H9 (cell line): Measurements from ENCODE around the gene FAM43A. TPM values are rescaled to one million over a fixed set of nuclear protein-coding genes. Genes with fewer than 3 reads are reported as not detected.
A peak's percentile ranks its signal among the peaks of the same experiment; 100 is the strongest.

Experiments
- DNase-seq: peaks from one replicate; pipeline ENCODE4 v3.0.0-alpha.2; 2017
- H2AFZ ChIP-seq: one replicate; pipeline ENCODE4 v1.6.1; 2013; ENCODE audit warnings: mild to moderate bottlenecking, low read length, control low read depth, moderate library complexity
- H2AK5ac ChIP-seq: 2 replicates; pipeline ENCODE4 v1.6.1; 2013; ENCODE audit warnings: low read length, control low read depth, mixed read lengths; ENCODE audit not compliant: insufficient read length
- H2BK120ac ChIP-seq: one replicate; pipeline ENCODE4 v1.6.1; 2013; ENCODE audit warnings: low read depth, mild to moderate bottlenecking, low read length, control low read depth, inconsistent platforms; ENCODE audit not compliant: poor library complexity, severe bottlenecking
- H2BK12ac ChIP-seq: 2 replicates; pipeline ENCODE4 v1.6.1; 2013; ENCODE audit warnings: low read length, control low read depth, mixed read lengths, low read depth; ENCODE audit not compliant: insufficient read length
- H2BK15ac ChIP-seq: 2 replicates; pipeline ENCODE4 v1.6.1; 2013; ENCODE audit warnings: low read depth, low read length, control low read depth
- H2BK20ac ChIP-seq: one replicate; pipeline ENCODE4 v1.6.1; 2013; ENCODE audit warnings: low read depth, mild to moderate bottlenecking, low read length, control low read depth, inconsistent platforms; ENCODE audit not compliant: poor library complexity, severe bottlenecking
- H2BK5ac ChIP-seq: 2 replicates; pipeline ENCODE4 v1.6.1; 2013; ENCODE audit warnings: low read length, control low read depth, mixed read lengths; ENCODE audit not compliant: insufficient read length
- H3K14ac ChIP-seq: 2 replicates; pipeline ENCODE4 v1.6.1; 2013; ENCODE audit warnings: low read length, control low read depth; ENCODE audit not compliant: insufficient read depth
- H3K18ac ChIP-seq: 2 replicates; pipeline ENCODE4 v1.6.1; 2013; ENCODE audit warnings: low read depth, mild to moderate bottlenecking, mixed read lengths, low read length, control low read depth; ENCODE audit not compliant: insufficient read length
- H3K23ac ChIP-seq: 2 replicates; pipeline ENCODE4 v1.6.1; 2013; ENCODE audit warnings: low read length, control low read depth, mixed read lengths, low read depth; ENCODE audit not compliant: insufficient read length
- H3K23me2 ChIP-seq: 2 replicates; pipeline ENCODE4 v1.6.1; 2013; ENCODE audit warnings: low read depth, mild to moderate bottlenecking, mixed read lengths, low read length, control low read depth; ENCODE audit not compliant: insufficient read length, poor library complexity, severe bottlenecking
- H3K27ac ChIP-seq: 2 replicates; pipeline ENCODE4 v1.5.1; 2013; ENCODE audit warnings: low read length, control low read depth, mixed read lengths, low read depth; ENCODE audit not compliant: insufficient read length
- H3K27me3 ChIP-seq: 2 replicates; pipeline ENCODE4 v1.6.1; 2013; ENCODE audit warnings: low read length, control low read depth, inconsistent platforms; ENCODE audit not compliant: insufficient read depth
- H3K4ac ChIP-seq: 2 replicates; pipeline ENCODE4 v1.6.1; 2013; ENCODE audit warnings: low read depth, mild to moderate bottlenecking, control low read depth, inconsistent platforms, low read length, moderate library complexity
- H3K4me1 ChIP-seq: 2 replicates; pipeline ENCODE4 v1.6.1; 2013; ENCODE audit warnings: low read length, control low read depth, inconsistent platforms; ENCODE audit not compliant: insufficient read depth
- H3K4me2 ChIP-seq: 2 replicates; pipeline ENCODE4 v1.6.1; 2013; ENCODE audit warnings: low read length, control low read depth, mixed read lengths; ENCODE audit not compliant: insufficient read length, insufficient read depth
- H3K56ac ChIP-seq: 2 replicates; pipeline ENCODE4 v1.6.1; 2013; ENCODE audit warnings: low read depth, mild to moderate bottlenecking, mixed read lengths, low read length, control low read depth; ENCODE audit not compliant: insufficient read length
- H3K79me1 ChIP-seq: 2 replicates; pipeline ENCODE4 v1.6.1; 2013; ENCODE audit warnings: low read depth, mild to moderate bottlenecking, moderate library complexity, low read length, control low read depth, inconsistent platforms; ENCODE audit not compliant: insufficient read depth, poor library complexity, severe bottlenecking
- H3K79me2 ChIP-seq: 2 replicates; pipeline ENCODE4 v1.6.1; 2013; ENCODE audit warnings: low read length, control low read depth, inconsistent platforms; ENCODE audit not compliant: insufficient read depth
- H3K9ac ChIP-seq: 2 replicates; pipeline ENCODE4 v1.6.1; 2013; ENCODE audit warnings: low read length, control low read depth, mixed read lengths; ENCODE audit not compliant: insufficient read length; ENCODE audit errors: extremely low read depth
- H3K9me3 ChIP-seq: one replicate; pipeline ENCODE4 v1.6.1; 2013; ENCODE audit warnings: low read depth, low read length, inconsistent platforms; ENCODE audit not compliant: control insufficient read depth
- H3T11ph ChIP-seq: one replicate; pipeline ENCODE4 v1.6.1; 2013; ENCODE audit warnings: mild to moderate bottlenecking, low read length, control low read depth, inconsistent platforms
- H4K20me1 ChIP-seq: one replicate; pipeline ENCODE4 v1.6.1; 2013; ENCODE audit not compliant: control insufficient read depth, insufficient read length, insufficient read depth
- H4K5ac ChIP-seq: 2 replicates; pipeline ENCODE4 v1.6.1; 2013; ENCODE audit warnings: low read depth, mild to moderate bottlenecking, mixed read lengths, low read length, control low read depth; ENCODE audit not compliant: insufficient read length
- H4K8ac ChIP-seq: replicated peaks from 2 replicates; pipeline ENCODE4 v1.6.1; 2013; ENCODE audit warnings: low read length, control low read depth, mixed read lengths, low read depth; ENCODE audit not compliant: insufficient read length
- H4K91ac ChIP-seq: 2 replicates; pipeline ENCODE4 v1.6.1; 2013; ENCODE audit warnings: low read depth, mild to moderate bottlenecking, moderate library complexity, mixed read lengths, low read length, control low read depth; ENCODE audit not compliant: insufficient read length
- H3K27ac Mint-ChIP-seq, 3 experiments: 2 replicates in 2 of 3; 3 replicates in 1 of 3; pipeline ENCODE4 v1.8.0; 2020 to 2021; ENCODE audit warnings: mixed read lengths in 3 of 3, mild to moderate bottlenecking in 1 of 3, moderate library complexity in 1 of 3
- H3K27me3 Mint-ChIP-seq: 2 replicates; pipeline ENCODE4 v1.8.0; 2021; ENCODE audit warnings: low read depth, mild to moderate bottlenecking, moderate library complexity, mixed read lengths
- H3K36me3 Mint-ChIP-seq, 3 experiments: 2 replicates in 2 of 3; 3 replicates in 1 of 3; pipeline ENCODE4 v1.8.0; 2020 to 2021; ENCODE audit warnings: low read depth in 3 of 3, mixed read lengths in 3 of 3; ENCODE audit not compliant: insufficient read depth in 1 of 3
- H3K4me1 Mint-ChIP-seq, 2 experiments: 2 replicates each; pipeline ENCODE4 v1.8.0; 2020; ENCODE audit warnings: mixed read lengths in 2 of 2
- H3K4me3 Mint-ChIP-seq, 2 experiments: 2 replicates in 1 of 2; 3 replicates in 1 of 2; pipeline ENCODE4 v1.8.0; 2020 to 2021; ENCODE audit warnings: mild to moderate bottlenecking in 2 of 2, mixed read lengths in 2 of 2, moderate library complexity in 1 of 2
- H3K9me3 Mint-ChIP-seq, 2 experiments: 2 replicates in 1 of 2; 3 replicates in 1 of 2; pipeline ENCODE4 v1.8.0; 2020; ENCODE audit warnings: mild to moderate bottlenecking in 2 of 2, mixed read lengths in 2 of 2, moderate library complexity in 1 of 2
- WGBS: extraction: QIAGEN DNeasy Blood & Tissue Kit; methylation state at CpG from one replicate; pipeline ENCODE4 v1.1.7; 2013; ENCODE audit warnings: missing lambda C conversion rate, low lambda C conversion rate, mixed read lengths; ENCODE audit not compliant: insufficient read length; ENCODE audit errors: extremely low coverage; 5-methylcytosine and 5-hydroxymethylcytosine counted together
- total RNA-seq: library from RNA; stranded (reverse); gene quantifications from 2 replicates; pipeline ENCODE4 v1.2.1, GENCODE V29; 2021
- TF ChIP-seq, protein P1 (sequence below): fragments of 200-600 bp; sonication (generic); conservative IDR thresholded peaks from 3 replicates; pipeline ENCODE4 v1.8.0; 2021; ENCODE audit warnings: antibody characterized with exemption, mild to moderate bottlenecking

The FAM43A gene
- total RNA-seq, 1 experiment from 2014 or later: 2.7 TPM

DNA sequence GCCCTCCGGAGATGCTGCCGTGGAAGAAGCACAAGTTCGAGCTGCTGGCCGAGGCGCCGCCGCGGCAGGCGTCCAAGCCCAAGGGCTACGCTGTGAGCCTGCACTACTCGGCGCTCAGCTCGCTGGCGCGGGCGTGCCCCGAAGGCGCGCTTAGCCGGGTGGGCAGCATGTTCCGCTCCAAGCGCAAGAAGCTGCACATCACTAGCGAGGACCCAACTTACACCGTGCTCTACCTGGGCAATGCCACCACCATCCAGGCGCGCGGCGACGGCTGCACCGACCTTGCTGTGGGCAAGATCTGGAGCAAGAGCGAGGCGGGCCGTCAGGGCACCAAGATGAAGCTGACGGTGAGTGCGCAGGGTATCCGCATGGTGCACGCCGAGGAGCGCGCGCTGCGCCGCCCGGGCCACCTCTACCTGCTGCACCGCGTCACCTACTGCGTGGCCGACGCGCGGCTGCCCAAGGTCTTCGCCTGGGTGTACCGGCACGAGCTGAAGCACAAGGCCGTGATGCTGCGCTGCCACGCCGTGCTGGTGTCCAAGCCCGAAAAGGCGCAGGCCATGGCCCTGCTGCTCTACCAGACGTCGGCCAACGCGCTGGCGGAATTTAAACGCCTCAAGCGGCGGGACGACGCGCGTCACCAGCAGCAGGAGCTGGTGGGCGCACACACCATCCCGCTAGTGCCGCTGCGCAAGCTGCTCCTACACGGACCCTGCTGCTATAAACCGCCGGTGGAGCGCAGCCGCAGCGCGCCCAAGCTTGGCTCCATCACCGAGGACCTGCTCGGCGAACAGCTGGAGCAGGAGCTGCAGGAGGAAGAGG lies 1.3 kb downstream of the FAM43A start:
- peaks cover 54% of the 10 kb centered on the region for H3K27me3 Mint-ChIP-seq
- Histone ChIP-seq H3K9ac (no peak overlapping the region), H4K5ac (no peak overlapping the region)

More for the DNA sequence above, 1.3 kb downstream of the FAM43A start:
- H3K27ac Mint-ChIP-seq: no peak overlapping the region; a peak in 1 of 7 replicates
- Histone ChIP-seq H3K79me2 (no peaks in the 10 kb centered on the region), H2BK15ac (no peak overlapping the region), H2BK5ac (no peak overlapping the region), H4K91ac (no peak overlapping the region), H3K4me1 (no peaks in the 10 kb centered on the region), H2AK5ac (no peak overlapping the region), H4K8ac (no peak overlapping the region), H2BK120ac (no peak overlapping the region), H3K9me3 (no peaks in the 10 kb centered on the region), H3K23me2 (peaks cover 26% of the 10 kb centered on the region), H3K27me3 (peaks cover 22% of the 10 kb centered on the region; the same call in 1 of the 2 replicates), H3K18ac (peak overlapping the region; percentile 29), H3K79me1 (no peaks in the 10 kb centered on the region), H2BK20ac (no peak overlapping the region), H3K14ac (peak overlapping the region; percentile 9; the same call in 1 of the 2 replicates), H3K4me2 (peak overlapping the region; percentile 74), H3K4ac (no peak overlapping the region), H3K23ac (no peak overlapping the region), H3K56ac (no peak overlapping the region), H4K20me1 (no peaks in the 10 kb centered on the region), H2AFZ (no peak overlapping the region), H3K27ac (no peak overlapping the region), H2BK12ac (no peak overlapping the region), H3T11ph (no peak overlapping the region)
- H3K9me3 Mint-ChIP-seq: no peaks in the 10 kb centered on the region; a peak in 2 of 5 replicates
- TF ChIP-seq, protein P1, sequence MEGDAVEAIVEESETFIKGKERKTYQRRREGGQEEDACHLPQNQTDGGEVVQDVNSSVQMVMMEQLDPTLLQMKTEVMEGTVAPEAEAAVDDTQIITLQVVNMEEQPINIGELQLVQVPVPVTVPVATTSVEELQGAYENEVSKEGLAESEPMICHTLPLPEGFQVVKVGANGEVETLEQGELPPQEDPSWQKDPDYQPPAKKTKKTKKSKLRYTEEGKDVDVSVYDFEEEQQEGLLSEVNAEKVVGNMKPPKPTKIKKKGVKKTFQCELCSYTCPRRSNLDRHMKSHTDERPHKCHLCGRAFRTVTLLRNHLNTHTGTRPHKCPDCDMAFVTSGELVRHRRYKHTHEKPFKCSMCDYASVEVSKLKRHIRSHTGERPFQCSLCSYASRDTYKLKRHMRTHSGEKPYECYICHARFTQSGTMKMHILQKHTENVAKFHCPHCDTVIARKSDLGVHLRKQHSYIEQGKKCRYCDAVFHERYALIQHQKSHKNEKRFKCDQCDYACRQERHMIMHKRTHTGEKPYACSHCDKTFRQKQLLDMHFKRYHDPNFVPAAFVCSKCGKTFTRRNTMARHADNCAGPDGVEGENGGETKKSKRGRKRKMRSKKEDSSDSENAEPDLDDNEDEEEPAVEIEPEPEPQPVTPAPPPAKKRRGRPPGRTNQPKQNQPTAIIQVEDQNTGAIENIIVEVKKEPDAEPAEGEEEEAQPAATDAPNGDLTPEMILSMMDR: no peak
- H3K4me3 Mint-ChIP-seq: peak overlapping the region; percentile 72 to 92
- peaks cover 26 to 41% of the 10 kb centered on the region in 2 experiments for H3K4me1 Mint-ChIP-seq
- peak; percentile 71 for DNase-seq
- WGBS: no CpG with 5 or more reads among the region's 86 CpGs
- H3K36me3 Mint-ChIP-seq: no peaks in the 10 kb centered on the region
